ENCODE measurements around the gene LDLRAD4.

Gene LDLRAD4

GRCh38 chr18:13393338-13393737 is 174.8 kb downstream of the LDLRAD4 start:
- no peak for DNase-seq

- DNase-seq = no peak
These were observed 176.2 kb downstream of the LDLRAD4 start for GRCh38 chr18:13394801-13395200.

GRCh38 chr18:13395577-13395976 is 177.0 kb downstream of the LDLRAD4 start:
- DNase-seq = no peak

GRCh38 chr18:13397504-13398163 is 179.1 kb downstream of the LDLRAD4 start:
- DNase-seq = no peak

GRCh38 chr18:13398631-13399030 is 180.1 kb downstream of the LDLRAD4 start:
- no peak for DNase-seq

GRCh38 chr18:13399511-13399910 is 181.0 kb downstream of the LDLRAD4 start:
- no peak for DNase-seq

GRCh38 chr18:13400636-13401315 is 182.2 kb downstream of the LDLRAD4 start:
- DNase-seq = no peak

- DNase-seq = no peak
These were observed 182.8 kb downstream of the LDLRAD4 start for GRCh38 chr18:13401404-13401803.

- no peak for DNase-seq
These were observed 183.3 kb downstream of the LDLRAD4 start for GRCh38 chr18:13401826-13402225.

- DNase-seq = no peak
These were observed 185.4 kb downstream of the LDLRAD4 start for GRCh38 chr18:13403786-13404549.

- DNase-seq = no peak
These were observed 186.9 kb downstream of the LDLRAD4 start for GRCh38 chr18:13405305-13406038.

- no peak for DNase-seq
These were observed 187.6 kb downstream of the LDLRAD4 start for GRCh38 chr18:13406049-13406615.

- DNase-seq = no peak
These were observed 188.2 kb downstream of the LDLRAD4 start for GRCh38 chr18:13406736-13407135.

GRCh38 chr18:13407484-13407883 is 188.9 kb downstream of the LDLRAD4 start:
- no peak for DNase-seq

- peak; percentile 29 for DNase-seq
These were observed 190.5 kb downstream of the LDLRAD4 start for GRCh38 chr18:13409026-13409425.

GRCh38 chr18:13409997-13410396 is 191.4 kb downstream of the LDLRAD4 start:
- DNase-seq = no peak

GRCh38 chr18:13410471-13410870 is 191.9 kb downstream of the LDLRAD4 start:
- DNase-seq = no peak

GRCh38 chr18:13412017-13412416 is 193.5 kb downstream of the LDLRAD4 start:
- DNase-seq = no peak

GRCh38 chr18:13412901-13413300 is 194.3 kb downstream of the LDLRAD4 start:
- DNase-seq = no peak

- DNase-seq = no peak
These were observed 195.5 kb downstream of the LDLRAD4 start for GRCh38 chr18:13414102-13414501.

GRCh38 chr18:13414521-13414920 is 196.0 kb downstream of the LDLRAD4 start:
- no peak for DNase-seq

- no peak for DNase-seq
These were observed 197.2 kb downstream of the LDLRAD4 start for GRCh38 chr18:13415736-13416135.

- DNase-seq = no peak
These were observed 197.6 kb downstream of the LDLRAD4 start for GRCh38 chr18:13416208-13416607.
